PC-3 (cell line): ENCODE data around the gene PALS2.

Experiments
- EZH2phosphoT487 ChIP-seq: fragments of 300-600 bp; sonication (generic); IDR thresholded peaks from 2 replicates; pipeline ENCODE4 v1.6.1; 2018; ENCODE audit warnings: mild to moderate bottlenecking, antibody characterized with exemption, low read length, borderline replicate concordance
- TF ChIP-seq, protein P1 (sequence below): fragments of 300-600 bp; sonication (generic); conservative IDR thresholded peaks from 2 replicates; pipeline ENCODE4 v1.5.1; 2017; ENCODE audit warnings: antibody characterized with exemption, low read depth, mild to moderate bottlenecking, low read length

DNA sequence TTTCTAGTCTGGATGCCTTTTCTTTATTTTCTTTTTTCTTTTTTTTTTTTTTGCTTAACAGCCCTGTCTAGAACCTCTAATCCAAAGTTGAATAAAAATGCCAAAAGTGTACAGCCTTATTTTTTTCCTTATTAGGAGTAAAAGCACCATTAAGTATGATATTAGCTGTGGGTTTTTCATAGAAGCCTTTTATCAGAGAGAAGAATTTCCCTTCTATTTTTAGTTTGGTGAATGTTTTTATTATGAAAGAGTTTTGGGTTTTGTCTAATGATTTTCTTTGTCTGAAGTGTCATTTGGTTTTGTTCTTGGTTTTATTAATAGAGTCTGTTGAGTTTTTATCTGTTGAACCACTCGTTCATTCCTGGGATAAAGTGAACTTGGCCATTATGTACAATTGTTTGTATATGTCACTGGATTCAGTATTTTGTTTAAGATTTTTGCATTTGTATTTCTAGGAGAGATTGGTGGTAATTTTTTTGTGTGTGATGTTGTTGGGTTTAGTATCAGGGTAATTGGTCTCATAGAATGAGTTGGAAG lies 49.5 kb downstream of the PALS2 start:
- TF ChIP-seq, protein P1, sequence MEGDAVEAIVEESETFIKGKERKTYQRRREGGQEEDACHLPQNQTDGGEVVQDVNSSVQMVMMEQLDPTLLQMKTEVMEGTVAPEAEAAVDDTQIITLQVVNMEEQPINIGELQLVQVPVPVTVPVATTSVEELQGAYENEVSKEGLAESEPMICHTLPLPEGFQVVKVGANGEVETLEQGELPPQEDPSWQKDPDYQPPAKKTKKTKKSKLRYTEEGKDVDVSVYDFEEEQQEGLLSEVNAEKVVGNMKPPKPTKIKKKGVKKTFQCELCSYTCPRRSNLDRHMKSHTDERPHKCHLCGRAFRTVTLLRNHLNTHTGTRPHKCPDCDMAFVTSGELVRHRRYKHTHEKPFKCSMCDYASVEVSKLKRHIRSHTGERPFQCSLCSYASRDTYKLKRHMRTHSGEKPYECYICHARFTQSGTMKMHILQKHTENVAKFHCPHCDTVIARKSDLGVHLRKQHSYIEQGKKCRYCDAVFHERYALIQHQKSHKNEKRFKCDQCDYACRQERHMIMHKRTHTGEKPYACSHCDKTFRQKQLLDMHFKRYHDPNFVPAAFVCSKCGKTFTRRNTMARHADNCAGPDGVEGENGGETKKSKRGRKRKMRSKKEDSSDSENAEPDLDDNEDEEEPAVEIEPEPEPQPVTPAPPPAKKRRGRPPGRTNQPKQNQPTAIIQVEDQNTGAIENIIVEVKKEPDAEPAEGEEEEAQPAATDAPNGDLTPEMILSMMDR: no peak
- TF ChIP-seq EZH2phosphoT487: no peak
